HG02884 (cell line): ENCODE measurements around the gene GAL3ST1.
"Not testable (repeated sequence)": the region's sequence is repeated elsewhere in the genome, so short reads cannot be mapped to it uniquely, and the experiment has no call there.

Experiments used
- ATAC-seq: cut with Tn5 transposase; IDR thresholded peaks from one replicate; pipeline ENCODE4 v1.9.1; 2021; ENCODE audit warnings: mild to moderate bottlenecking, moderate library complexity; ENCODE audit not compliant: unreplicated experiment

Gene GAL3ST1

GRCh38 chr22:30598986-30599385 is 24.5 kb upstream of the GAL3ST1 start:
- no peak for ATAC-seq

GRCh38 chr22:30596886-30597285 is 22.4 kb upstream of the GAL3ST1 start:
- ATAC-seq: no peak

- ATAC-seq: no peak
Measured at GRCh38 chr22:30596199-30596598, 21.7 kb upstream of the GAL3ST1 start.

- not testable (repeated sequence) for ATAC-seq
Measured at GRCh38 chr22:30592360-30592713, 17.9 kb upstream of the GAL3ST1 start.

- ATAC-seq: peak; percentile 87
Measured at GRCh38 chr22:30591588-30592359, 17.3 kb upstream of the GAL3ST1 start, which contains the start of gene PES1. Gene PES1, minus strand, starts transcription at chr22:30591910. Its CDS starts 77 bp downstream, at chr22:30591833.

- ATAC-seq: no peak
Measured at GRCh38 chr22:30591191-30591587, 16.7 kb upstream of the GAL3ST1 start.

- ATAC-seq: no peak
Measured at GRCh38 chr22:30586414-30586813, 11.9 kb upstream of the GAL3ST1 start.

GRCh38 chr22:30584441-30584840 is 10.0 kb upstream of the GAL3ST1 start:
- ATAC-seq: no peak

GRCh38 chr22:30582788-30583545 is 8.5 kb upstream of the GAL3ST1 start:
- no peak for ATAC-seq

GRCh38 chr22:30582051-30582450 is 7.6 kb upstream of the GAL3ST1 start:
- no peak for ATAC-seq

- ATAC-seq: no peak
Measured at GRCh38 chr22:30580896-30581295, 6.4 kb upstream of the GAL3ST1 start.

- no peak for ATAC-seq
Measured at GRCh38 chr22:30578481-30578880, 4.0 kb upstream of the GAL3ST1 start.

- no peak for ATAC-seq
Measured at GRCh38 chr22:30575859-30576258, 1.4 kb upstream of the GAL3ST1 start.

- ATAC-seq: no peak
Measured at GRCh38 chr22:30574997-30575671, 669 bp upstream of the GAL3ST1 start.

GRCh38 chr22:30573594-30574094 is 821 bp downstream of the GAL3ST1 start:
- ATAC-seq: no peak

- no peak for ATAC-seq
Measured at GRCh38 chr22:30572840-30573593, 1.4 kb downstream of the GAL3ST1 start.

- ATAC-seq: no peak
Measured at GRCh38 chr22:30572210-30572609, 2.3 kb downstream of the GAL3ST1 start.

- ATAC-seq: no peak
Measured at GRCh38 chr22:30569674-30570202, 4.7 kb downstream of the GAL3ST1 start.

GRCh38 chr22:30568137-30568805 is 6.2 kb downstream of the GAL3ST1 start:
- no peak for ATAC-seq

- not testable (repeated sequence) for ATAC-seq
Measured at GRCh38 chr22:30567277-30567676, 7.2 kb downstream of the GAL3ST1 start.
